Activated CD8-positive, alpha-beta T cell treated with anti-CD3 and anti-CD28 coated beads for 36 hours (primary cell): Measurements from ENCODE around the gene SLC6A19. TPM values are rescaled to one million over a fixed set of nuclear protein-coding genes. Genes with fewer than 3 reads are reported as not detected.

Experiments
- ATAC-seq: fragments of 200-7000 bp; cut with Tn5 transposase; one replicate; pipeline ENCODE4 v1.10.0; 2021; ENCODE audit warnings: mild to moderate bottlenecking, moderate library complexity
- CTCF ChIA-PET: fragments of 350-600 bp; sonication (Branson Sonifier 250); formaldehyde crosslinking; loops from one replicate; lab custom pipeline; 2021; ENCODE audit warnings: antibody characterized with exemption; lab: Charles Lee
- POLR2A ChIA-PET: fragments of 350-600 bp; sonication (Branson Sonifier 250); formaldehyde crosslinking; loops from one replicate; lab custom pipeline; 2021; ENCODE audit warnings: antibody characterized with exemption; lab: Charles Lee
- DNase-seq: peaks from one replicate; pipeline ENCODE4 v3.0.0-alpha.2; 2020
- H3K27ac Mint-ChIP-seq: one replicate; pipeline ENCODE4 v1.8.0; 2021; ENCODE audit warnings: mild to moderate bottlenecking, mixed read lengths
- H3K27me3 Mint-ChIP-seq: one replicate; pipeline ENCODE4 v1.8.0; 2021; ENCODE audit warnings: mixed read lengths
- H3K36me3 Mint-ChIP-seq: one replicate; pipeline ENCODE4 v1.8.0; 2021; ENCODE audit warnings: low read depth, mixed read lengths
- H3K4me1 Mint-ChIP-seq: one replicate; pipeline ENCODE4 v1.8.0; 2021; ENCODE audit warnings: low read depth, mixed read lengths
- H3K4me3 Mint-ChIP-seq: one replicate; pipeline ENCODE4 v1.8.0; 2021; ENCODE audit warnings: mild to moderate bottlenecking, moderate library complexity, mixed read lengths
- H3K9me3 Mint-ChIP-seq: one replicate; pipeline ENCODE4 v1.8.0; 2021; ENCODE audit warnings: mixed read lengths
- intact Hi-C: fragments of 100-400 bp; cut with micrococcal nuclease; formaldehyde crosslinking; loops from one replicate; pipeline ENCODE4 v1.10.0; 2022
- total RNA-seq, 2 experiments: library from RNA; stranded (reverse); gene quantifications; one replicate each; pipeline ENCODE4 v1.2.3, GENCODE V29; 2021
- TF ChIP-seq, protein P1 (sequence below): fragments of 200-600 bp; IDR thresholded peaks from one replicate; pipeline ENCODE4 v1.8.0; 2022; ENCODE audit warnings: antibody characterized with exemption, mild to moderate bottlenecking

Gene SLC6A19
- total RNA-seq, 2 experiments from 2014 or later, result not detected

DNA sequence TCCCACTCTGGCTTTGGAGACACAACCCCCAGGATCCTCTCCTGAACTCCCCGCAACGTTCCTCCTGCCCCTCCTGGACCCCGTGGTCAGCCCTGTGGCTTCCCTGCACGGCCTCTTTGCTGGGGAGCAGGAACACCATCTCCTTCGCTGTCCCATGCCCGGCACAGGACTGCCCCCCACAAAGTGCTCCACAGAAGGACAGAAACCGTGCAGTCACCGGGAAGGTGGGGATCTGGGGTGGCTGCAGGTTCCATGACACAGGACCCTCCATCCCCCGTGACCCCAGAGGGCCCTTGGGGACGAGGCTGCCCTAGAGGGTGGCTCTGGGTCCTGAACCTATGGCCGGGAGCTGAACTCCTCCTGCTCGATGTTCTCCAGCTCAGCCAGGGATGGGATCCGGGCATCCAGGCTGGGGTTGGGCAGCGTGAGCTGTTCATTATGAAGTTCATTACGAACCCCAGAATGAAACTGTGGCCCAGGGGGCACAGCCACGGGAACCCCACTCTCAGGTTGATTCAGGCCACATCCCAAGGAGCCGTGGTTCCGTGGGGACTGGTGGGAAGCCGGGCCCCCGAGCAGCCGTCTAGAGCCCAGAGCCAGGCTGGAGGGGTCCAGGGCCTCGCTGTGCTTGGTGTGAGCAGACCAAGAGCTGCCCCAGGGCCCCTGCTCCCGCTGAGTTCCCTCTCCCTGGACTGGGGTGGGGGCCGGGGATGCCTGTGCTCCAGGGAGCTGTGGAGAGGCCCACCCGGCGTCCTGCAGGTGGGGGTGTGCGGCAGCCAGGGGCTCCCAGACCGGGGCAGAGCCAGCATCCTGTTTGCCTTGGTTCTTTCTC lies 684 bp upstream of the SLC6A19 start:
- intact Hi-C loops, result no loop called here
- ChIA-PET POLR2A (no interaction called here), CTCF (no interaction called here)
- Mint-ChIP-seq H3K27ac (no peak overlapping the region), H3K4me1 (no peaks in the 10 kb centered on the region), H3K4me3 (no peak overlapping the region), H3K27me3 (no peaks in the 10 kb centered on the region), H3K36me3 (no peaks in the 10 kb centered on the region), H3K9me3 (no peaks in the 10 kb centered on the region)
- no peak for DNase-seq
- TF ChIP-seq, protein P1, sequence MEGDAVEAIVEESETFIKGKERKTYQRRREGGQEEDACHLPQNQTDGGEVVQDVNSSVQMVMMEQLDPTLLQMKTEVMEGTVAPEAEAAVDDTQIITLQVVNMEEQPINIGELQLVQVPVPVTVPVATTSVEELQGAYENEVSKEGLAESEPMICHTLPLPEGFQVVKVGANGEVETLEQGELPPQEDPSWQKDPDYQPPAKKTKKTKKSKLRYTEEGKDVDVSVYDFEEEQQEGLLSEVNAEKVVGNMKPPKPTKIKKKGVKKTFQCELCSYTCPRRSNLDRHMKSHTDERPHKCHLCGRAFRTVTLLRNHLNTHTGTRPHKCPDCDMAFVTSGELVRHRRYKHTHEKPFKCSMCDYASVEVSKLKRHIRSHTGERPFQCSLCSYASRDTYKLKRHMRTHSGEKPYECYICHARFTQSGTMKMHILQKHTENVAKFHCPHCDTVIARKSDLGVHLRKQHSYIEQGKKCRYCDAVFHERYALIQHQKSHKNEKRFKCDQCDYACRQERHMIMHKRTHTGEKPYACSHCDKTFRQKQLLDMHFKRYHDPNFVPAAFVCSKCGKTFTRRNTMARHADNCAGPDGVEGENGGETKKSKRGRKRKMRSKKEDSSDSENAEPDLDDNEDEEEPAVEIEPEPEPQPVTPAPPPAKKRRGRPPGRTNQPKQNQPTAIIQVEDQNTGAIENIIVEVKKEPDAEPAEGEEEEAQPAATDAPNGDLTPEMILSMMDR, result no peak
- ATAC-seq, result no peak

DNA sequence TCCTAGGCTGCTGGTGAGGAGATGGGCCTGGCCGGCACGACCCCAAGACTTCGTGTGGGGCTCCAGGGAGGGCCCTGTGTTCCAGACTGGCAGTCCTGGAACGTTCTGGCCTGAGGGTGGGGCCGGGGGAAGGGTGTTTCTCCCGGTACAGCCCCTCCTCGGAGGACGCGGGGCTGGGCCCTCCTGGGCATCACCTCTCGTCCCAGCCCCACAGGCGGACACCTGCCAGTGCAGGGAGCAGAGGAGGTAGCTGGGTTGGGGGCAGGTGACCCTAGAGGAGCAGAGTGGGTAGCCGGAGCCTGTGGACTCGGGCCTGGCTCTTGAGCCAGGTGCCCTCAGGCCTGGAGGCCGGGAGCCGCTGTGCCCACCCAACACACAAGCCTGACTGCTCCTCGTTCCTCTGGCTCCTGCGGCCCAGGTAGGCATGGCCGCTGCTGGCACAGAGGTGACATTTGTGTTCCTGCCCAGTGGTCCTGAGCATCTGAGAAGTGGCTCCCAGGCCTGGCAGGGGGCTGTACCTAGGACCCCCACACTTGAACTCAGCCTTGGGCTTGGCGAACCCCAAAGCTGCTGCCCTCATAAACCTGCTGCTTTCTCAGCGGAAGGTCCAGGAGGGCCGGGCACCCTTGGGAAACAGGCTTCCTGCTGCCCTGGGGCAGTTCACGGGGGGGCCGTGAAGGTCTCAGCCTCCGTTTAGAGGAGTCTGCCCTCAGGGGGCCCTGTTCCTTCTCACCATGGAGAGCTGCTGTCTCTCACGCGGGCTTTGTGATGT lies 817 bp downstream of the SLC6A19 start:
- H3K27me3 Mint-ChIP-seq, result no peaks in the 10 kb centered on the region
- ChIA-PET POLR2A (interaction anchor here (1.0 kb wide), 1 partner anchor 101 kb away, joined by 3 read pairs; no protein-coding TSS in a partner anchor), CTCF (no interaction called here)
- intact Hi-C loops, result no loop called here
- no peaks in the 10 kb centered on the region for H3K9me3 Mint-ChIP-seq
- H3K4me1 Mint-ChIP-seq, result no peaks in the 10 kb centered on the region
- no peak overlapping the region for H3K27ac Mint-ChIP-seq
- TF ChIP-seq, protein P1, result no peak
- no peak overlapping the region for H3K4me3 Mint-ChIP-seq
- DNase-seq (no peak), ATAC-seq (no peak)
- H3K36me3 Mint-ChIP-seq, result no peaks in the 10 kb centered on the region

DNA sequence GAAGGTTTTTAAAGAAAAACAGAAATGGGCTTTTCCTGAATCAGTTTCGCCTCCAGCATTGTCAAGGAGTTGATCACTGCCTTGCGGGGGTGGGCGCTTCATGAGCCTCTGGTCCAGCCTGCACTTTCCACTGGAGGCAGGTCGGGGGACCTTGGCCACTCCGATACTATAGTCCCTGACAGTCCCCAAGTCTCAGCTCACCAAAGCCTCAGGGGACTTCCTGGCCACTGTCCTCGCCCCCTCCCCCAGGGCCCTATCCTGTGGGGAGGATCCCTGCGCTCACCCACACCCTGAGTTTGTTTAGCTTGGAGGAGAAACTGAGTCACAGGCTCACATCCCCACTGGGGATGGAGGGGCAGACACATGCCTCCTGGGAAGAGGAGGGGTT lies 1.4 kb downstream of the SLC6A19 start:
- TF ChIP-seq, protein P1, result no peak
- H3K36me3 Mint-ChIP-seq, result no peaks in the 10 kb centered on the region
- H3K9me3 Mint-ChIP-seq, result no peaks in the 10 kb centered on the region
- H3K4me1 Mint-ChIP-seq, result no peaks in the 10 kb centered on the region
- no peak for DNase-seq
- no peaks in the 10 kb centered on the region for H3K27me3 Mint-ChIP-seq
- CTCF ChIA-PET, result no interaction called here
- no peak overlapping the region for H3K4me3 Mint-ChIP-seq
- ATAC-seq, result no peak
- POLR2A ChIA-PET, result no interaction called here
- intact Hi-C loops, result no loop called here
- no peak overlapping the region for H3K27ac Mint-ChIP-seq

DNA sequence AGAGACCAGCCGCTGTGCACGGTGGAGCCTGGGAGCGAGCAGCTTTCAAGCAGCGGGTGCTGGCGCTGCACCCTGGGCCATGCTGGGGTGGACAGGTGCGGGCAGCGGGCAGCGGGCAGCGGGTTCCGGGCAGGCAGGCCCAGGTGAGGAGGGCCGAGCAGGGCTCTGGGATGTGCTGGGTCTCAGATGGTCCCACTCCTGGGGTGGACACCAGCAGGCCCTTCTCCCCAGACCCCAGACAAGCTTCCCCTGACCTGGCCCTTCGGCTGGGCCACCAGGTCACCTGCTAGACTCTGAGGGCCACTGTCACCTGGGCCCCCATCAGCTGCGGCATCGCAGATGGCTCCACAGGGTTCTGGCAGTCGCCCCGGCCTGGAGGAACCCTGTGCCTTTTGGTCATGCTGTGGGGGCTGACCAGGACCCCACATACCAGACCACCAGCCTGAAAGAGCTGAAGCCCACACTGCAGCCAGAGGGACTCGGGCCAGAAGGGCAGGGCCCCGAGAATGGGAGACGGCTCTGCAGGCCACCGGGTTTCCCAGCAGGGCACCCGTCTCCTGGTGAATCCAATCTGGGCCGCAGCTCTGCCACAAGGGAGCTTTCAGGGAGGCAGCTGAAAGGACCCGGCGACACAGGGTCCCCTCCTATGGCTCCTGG lies 2.0 kb downstream of the SLC6A19 start:
- Mint-ChIP-seq H3K27me3 (no peaks in the 10 kb centered on the region), H3K9me3 (no peaks in the 10 kb centered on the region), H3K4me1 (no peaks in the 10 kb centered on the region), H3K36me3 (no peaks in the 10 kb centered on the region), H3K27ac (no peak overlapping the region), H3K4me3 (no peak overlapping the region)
- intact Hi-C loops, result no loop called here
- ATAC-seq (no peak), DNase-seq (no peak)
- ChIA-PET CTCF (no interaction called here), POLR2A (no interaction called here)
- TF ChIP-seq, protein P1, result no peak
